DMS79 treated with DMSO at 0.1 percent for 48 hours (cell line): ENCODE measurements around the gene NAV2.
A peak's percentile ranks its signal among the peaks of the same experiment; 100 is the strongest.

Experiments used
- DNase-seq: peaks from one replicate; lab custom pipeline; 2025; lab: John Stamatoyannopoulos, UW

Gene NAV2

GRCh38 chr11:20053572-20053971 is 340.9 kb downstream of the NAV2 start:
- DNase-seq: no peak

GRCh38 chr11:20054584-20054983 is 341.9 kb downstream of the NAV2 start:
- no peak for DNase-seq

- peak; percentile 69 for DNase-seq
Measured at GRCh38 chr11:20055312-20055711, 342.7 kb downstream of the NAV2 start.

DNA sequence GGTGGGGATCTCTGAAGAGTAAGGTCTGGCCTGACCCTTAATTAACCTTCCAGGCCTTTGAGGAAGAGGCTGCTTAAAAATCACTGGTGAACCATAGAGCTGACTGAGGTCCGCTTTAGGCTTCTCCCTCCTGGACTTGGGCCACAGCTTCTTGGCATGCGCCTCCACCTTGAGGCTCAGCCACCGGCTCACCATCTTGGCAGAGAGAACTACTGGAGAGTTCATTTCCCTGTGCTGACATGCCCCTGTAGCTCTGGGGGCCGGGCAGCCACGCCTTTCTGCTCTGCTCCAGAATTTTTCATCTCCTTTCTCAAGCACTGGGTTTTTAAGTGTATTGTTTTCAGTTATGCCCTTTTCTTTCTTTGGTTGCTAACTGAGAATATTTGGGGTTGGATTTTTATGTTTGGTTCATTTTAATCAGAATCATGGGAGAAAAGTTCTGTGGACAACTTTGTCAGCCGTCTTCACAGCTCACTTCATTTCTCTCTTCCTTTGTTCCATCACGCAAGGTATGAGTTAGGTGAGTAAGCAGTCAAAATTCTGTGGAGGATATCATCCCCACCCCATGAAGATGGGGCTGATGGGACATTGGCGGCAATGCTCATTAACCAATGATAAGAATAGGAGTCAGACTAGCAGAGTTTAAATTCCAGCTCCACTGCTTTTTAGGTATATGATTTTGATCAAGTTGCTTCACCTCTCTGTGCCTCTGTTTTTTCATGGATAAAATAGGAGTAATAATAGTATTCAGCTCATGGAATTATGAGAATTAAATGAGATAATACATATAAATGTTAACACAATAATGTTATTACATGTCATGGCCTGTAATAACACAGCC is 343.7 kb downstream of the NAV2 start:
- DNase-seq: peak; percentile 73

DNA sequence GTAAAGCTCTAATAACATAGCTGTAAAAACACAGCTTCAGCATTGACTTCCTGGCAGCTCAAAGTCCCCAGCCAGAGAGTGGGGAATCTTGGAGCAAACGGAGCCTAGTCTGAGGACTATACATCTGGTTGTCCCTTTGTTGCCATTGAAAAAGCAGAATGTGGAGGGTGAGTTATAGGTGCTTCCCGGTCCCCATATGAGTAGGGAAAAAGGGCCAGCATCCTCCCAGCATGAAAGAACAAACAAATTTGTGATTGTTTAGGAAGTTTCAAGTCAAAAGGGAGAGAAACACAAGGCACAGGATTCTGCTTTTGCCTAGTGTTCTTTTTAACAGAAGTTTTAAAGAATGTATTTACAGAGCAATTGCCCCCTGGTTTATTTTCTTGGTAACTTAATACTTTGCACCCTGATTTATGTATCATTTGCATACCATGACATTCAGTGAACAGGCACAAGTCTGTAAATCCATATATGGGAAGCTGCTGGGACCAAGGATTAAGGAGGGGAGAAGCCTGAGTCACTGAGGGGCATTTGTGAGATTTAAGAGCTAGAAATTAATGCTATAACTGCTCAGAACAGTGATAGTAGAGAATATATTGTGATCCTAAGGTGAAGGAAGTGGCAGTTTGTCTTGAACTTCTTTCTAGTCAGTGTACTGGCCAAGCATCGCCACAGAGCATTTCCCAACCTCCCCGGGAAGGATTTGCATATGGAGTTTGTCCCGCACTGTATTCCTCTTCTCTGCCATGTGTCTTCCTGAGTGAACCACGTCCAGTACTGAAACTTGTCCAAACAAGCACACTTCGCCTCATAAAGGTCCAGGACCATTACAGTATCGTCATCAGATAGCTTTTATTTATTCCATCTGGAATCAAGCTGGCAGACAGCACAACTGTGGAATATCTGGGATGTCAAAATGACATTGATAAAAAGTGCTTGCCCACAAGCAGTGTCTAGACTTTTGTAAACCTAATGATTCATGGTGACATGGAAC is 344.6 kb downstream of the NAV2 start:
- no peak for DNase-seq

DNA sequence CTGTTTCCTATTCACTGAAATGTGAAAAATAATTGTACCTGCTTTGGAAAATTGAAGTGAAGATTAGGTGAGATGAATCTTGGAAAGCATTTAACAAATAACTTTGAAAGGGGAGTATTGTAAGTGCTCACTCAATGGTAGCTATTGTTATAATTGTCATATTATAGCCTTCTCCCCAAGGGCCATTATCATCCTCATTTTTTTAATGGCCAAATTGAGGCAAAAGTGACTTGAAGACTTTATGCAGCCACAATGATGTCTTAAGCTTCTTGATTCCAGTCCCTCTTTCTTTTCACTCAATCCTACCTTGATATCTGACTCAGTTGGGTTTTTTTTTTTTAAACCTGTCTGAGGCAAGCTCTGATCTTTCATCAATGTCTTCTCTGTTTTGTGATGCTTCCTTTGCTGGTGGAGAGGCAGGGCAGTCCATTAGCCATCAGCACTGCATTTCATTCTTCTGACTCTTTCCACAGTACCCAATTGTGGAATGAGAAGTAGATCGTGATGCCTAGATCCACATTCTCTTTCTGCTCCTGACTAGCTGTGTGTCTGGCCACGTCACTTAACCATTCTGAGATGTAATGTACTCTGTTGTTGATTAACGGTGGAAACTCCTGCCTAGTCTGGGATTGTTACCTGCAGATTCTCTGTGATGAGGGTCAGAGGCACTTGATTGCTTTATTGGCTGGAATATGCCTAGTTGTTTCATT is 346.3 kb downstream of the NAV2 start:
- no peak for DNase-seq

DNA sequence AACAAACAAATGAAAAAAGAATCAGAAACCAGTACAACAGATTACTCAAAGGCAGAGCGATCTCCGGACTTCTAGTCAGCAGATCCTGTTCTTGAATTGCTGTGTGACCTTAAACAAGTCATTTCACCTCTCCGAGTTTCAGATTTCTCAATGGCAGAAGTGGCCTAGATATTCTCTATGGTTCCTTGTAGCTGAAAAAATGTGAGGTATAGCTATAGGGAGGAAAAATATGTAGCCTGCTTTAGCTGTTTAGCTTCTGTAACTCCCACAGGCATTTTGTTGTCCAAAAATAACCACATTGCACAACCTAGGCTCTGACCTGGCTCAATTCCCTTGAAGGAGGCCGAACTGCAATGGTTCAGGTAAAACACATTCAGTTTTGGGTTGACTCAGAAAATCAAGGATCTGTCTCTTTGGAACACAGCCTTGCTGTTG is 347.0 kb downstream of the NAV2 start:
- no peak for DNase-seq

DNA sequence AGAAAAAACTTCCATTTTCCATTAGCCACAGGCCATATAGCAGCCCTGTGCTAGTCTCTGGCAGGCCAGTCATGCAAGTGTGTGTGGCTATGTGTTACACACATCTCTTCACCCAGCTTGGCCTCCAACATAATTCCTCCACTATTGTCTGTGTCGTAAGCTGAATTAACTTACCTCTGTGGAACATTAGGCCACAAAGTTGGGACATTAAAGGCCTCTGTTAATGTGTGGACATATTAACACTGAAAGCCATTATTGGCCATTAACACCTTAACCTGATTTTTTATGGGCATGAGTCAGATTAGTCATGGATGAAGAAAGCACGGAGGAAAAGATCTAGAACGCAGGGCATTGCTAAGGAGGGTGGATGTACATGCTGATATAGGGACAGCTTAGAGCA is 347.5 kb downstream of the NAV2 start:
- DNase-seq: no peak

DNA sequence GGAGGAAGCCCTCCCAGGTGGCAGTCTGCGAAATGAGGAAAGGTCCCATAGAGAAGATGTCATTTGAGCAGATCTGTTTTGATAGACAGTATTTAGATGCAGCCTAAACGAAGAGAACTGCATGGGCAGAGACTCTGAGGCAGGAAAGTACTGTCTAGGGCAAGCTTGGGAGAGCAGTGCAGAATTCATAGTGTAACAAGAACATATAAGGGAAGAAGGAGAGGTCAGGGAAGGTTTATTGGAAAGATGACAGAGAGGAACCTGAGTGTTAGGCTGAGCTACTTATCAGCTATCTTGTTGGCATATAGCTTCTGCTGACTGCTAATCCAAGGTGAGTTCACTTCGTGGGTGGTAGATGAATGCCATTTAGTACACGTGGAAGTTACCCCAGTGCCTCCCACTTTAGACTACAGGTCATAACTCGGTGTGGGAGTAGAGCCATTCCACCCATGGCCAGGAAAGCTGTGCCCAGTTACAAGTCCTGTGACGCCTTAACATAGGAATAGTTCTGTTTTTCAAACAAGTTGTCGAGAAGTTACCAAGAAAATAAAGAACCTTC is 348.1 kb downstream of the NAV2 start:
- no peak for DNase-seq

DNA sequence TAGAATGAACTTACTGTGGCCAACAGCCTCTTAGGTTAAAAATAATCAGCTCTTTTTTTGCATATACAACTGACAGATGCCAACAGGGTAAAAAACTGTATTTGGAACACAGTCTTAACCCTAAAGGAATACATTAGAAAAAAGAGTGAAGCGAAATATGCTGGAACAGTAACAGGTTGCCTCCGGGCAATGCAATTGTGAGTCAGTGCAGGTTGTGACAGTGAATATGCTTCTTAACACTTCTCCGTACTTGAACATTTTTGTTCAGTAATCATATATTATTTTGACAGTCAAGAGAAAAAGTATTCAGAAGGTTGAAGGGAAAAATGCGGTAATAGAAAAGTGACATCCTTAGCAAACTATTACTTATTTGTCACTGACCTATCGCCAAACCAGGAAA is 349.1 kb downstream of the NAV2 start:
- no peak for DNase-seq

GRCh38 chr11:20064961-20065405 is 352.3 kb downstream of the NAV2 start:
- DNase-seq: no peak

DNA sequence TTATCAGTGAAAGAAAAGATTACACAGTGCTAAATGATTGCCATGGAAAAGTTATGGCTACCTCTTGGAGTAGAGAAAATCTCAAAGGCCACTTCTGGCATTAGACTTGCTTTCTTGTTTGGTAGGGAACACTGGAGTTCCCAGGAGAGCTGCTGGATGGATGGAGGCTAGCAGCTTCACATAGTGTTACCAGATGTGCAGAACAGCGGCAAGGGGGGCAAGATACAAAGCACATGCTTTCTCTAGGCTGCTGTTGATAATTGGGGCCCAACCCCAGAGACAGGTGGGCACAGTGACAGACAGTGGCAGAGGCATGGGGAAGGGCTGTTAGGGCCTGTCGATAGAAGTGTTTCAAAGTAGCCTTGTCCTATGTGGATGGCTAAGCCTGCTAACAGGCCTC is 352.8 kb downstream of the NAV2 start:
- no peak for DNase-seq

DNA sequence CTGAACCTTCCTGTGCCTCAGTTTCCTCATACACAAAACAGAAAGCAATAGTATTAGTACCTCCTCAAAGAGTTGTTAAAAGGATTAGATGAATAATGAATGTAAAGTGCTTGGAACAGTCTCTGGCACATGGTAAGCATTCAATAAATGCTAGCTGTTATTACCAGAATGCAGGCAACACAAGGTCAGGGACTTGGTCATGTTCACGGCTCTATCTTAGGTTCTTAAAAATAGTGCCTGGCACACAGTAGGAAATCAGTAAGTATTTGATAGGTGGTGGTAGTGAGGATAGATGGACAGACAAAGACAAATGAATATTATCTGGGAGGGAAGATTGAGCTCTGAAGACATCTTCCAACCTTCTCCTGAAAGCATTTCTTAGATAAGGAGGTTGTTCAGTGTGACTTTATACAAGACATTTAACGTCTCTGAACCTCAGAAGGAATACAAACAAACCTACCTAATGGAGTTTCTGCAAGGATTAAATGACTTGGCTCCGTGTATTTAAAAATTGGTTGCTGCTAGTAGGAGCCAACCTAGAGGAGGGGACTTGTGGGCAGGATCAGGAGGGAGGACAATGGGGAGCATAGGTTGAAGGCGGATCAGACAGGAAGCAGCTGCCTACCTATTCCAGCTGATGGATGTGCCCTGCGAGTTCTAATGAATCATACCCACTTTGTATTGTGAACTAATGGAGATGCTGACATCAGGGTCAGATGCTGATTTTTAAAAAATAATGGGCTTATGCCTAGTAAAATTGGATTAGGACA is 353.6 kb downstream of the NAV2 start:
- DNase-seq: no peak

DNA sequence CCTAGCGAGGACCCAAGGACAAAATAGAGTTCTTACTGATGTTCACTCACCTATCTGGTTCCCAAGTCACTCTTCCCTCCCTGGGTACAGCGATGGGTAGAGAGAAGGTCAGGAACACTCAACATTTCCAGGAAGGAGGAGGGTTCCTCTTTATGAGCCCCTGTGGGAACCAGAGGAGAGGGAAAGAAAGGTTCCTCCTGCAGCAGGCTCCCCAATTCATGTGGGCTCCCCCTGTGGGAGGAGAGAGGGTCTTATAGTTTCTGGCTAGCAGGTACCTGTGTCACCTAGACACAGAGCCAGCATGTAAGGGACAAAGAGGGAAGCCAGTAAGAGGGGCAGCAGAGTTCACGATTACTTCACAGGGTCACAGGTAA is 354.1 kb downstream of the NAV2 start:
- no peak for DNase-seq

DNA sequence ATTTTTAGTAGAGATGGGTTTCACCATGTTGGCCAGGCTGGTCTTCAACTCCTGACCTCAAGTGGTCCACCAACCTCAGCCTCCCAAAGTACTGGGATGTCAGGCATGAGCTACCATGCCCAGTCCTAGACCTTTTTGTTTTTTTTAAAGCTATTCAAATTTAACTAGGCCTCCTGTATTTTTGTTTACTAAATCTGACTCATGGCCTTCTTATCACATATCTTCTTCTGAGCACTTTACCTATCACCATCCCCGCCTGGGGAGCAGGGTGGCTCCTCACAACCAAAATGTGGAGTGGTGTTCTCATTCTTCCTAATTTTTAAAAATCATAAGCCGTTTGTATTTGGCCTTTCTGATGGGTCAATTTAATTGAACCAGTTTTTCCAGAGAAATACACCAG is 355.0 kb downstream of the NAV2 start:
- no peak for DNase-seq

- DNase-seq: no peak
Measured at GRCh38 chr11:20068691-20069090, 356.1 kb downstream of the NAV2 start.

DNA sequence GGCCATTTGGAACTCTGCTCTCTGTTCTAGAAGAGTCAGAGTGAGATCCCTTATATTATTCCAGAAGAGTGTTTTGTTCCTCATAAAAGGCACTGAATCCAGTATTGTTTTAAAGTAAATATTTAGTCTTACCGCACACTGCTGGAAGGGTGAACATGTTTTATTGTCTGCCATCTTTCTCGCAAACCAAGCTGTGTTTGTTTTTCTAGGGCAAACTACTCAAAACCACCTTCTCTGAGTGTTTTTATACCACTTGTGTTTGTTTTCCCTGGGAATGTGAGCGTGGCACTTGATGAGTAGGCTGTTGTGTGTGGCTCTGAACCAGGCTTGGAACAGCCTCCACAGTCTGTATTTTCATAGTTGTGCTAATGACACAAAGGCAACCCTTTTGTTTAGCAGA is 357.8 kb downstream of the NAV2 start:
- peak; percentile 88 for DNase-seq

DNA sequence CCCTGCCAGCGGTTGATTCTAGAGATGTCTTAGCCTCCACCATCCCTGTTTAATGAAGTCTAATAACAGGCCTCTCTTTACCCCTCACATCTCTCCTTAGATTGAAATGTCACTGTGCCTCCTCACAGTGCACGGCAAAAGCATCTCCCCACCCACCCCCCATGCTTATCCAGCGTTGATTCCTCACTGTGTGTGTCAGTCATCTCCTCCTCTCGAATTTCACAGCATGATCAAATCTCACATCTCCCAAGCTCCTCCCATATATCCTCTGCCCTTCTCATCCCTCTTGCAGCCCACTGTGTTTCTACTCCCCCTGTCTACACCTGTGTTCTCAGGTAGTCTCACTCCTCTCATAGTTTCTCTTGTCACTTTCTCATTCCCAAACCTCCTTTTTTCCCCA is 363.0 kb downstream of the NAV2 start:
- no peak for DNase-seq

DNA sequence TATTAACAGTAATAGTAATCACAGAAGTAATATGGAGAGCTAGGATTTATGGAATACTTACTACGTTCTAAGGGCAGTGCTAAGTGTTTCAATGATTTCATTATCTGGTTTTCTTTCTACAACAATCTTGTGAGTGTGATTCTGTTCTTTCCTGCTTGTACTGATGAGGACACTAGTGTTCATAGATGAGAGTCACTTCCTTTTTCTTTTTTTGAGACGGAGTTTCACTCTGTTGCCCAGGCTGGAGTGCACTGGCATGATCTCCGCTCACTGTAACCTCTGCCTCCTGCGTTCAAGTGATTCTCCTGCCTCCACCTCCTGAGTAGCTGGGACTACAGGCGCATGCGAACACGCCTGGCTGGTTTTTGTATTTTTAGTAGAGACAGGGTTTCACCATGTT is 366.2 kb downstream of the NAV2 start:
- DNase-seq: no peak

GRCh38 chr11:20080032-20080685 is 367.5 kb downstream of the NAV2 start:
- DNase-seq: no peak

DNA sequence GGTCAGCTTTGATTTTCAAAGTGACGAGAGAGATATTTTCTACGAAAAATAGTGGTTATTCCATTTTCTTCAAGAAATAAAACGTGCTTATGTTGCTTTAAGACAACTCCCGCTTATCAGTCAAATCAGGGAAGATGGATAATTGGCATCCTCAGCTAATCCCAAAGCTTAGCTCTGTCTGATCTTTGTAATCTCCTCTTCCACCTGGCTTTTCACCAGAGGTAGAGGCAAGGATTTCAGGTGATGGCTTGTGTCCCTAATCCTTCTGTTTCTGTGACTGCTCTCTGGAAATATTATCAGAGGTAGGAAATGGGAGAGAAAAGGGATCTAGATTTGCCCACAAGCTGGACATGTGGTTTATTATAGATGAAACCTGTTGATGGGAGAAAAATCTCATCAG is 368.7 kb downstream of the NAV2 start:
- DNase-seq: no peak
